MM.1S (cell line): ENCODE results near the gene TIFAB.

Source experiments
- EZH2 ChIP-seq: fragments of 300-600 bp; sonication (generic); optimal IDR thresholded peaks from 2 replicates; pipeline ENCODE3; 2017; ENCODE audit warnings: low read depth, mild to moderate bottlenecking, antibody characterized with exemption, low read length, mixed read lengths
- EZH2phosphoT487 ChIP-seq: fragments of 300-600 bp; sonication (generic); IDR thresholded peaks from 2 replicates; pipeline ENCODE4 v1.6.1; 2018; ENCODE audit warnings: antibody characterized with exemption, low read length
- TF ChIP-seq, protein P1 (sequence below): fragments of 300-600 bp; sonication (generic); IDR thresholded peaks from 2 replicates; pipeline ENCODE4 v1.5.1; 2016; ENCODE audit warnings: antibody characterized with exemption, low read length, mixed read lengths

DNA sequence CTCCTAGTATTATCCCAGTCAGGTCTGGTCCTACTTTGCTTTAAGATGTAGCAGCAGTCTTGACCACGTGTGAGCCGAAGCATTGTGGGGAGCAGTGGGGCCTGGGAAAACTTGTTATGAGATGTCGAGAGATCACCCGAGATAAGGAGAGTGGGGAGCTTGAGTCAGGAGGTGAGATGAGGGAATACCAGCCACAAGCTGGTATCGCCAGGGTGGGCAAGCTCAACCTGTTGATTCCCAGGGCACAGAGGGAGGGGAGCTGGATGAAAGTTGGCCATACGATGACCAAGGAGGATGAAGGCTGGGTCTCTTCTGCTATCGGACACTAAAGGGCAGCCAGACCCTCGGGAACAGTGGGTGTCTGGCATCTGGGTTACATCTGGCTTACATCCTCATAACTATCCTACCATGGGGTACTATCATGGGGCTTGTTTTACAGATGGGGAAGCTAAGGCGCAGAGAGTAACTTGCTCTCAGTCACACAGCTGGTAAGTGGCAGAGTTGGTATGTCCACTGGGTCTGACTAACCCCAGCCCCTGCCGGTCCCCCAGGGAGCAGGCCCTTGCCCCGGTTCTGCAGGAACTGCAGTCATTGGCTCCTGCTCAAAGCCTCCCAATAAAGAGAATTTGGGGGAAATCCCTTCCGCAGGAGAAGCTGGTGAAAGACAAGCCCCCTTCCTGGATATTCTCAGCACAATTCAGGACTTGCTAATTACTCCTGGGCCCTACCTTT lies 13.4 kb upstream of the TIFAB start:
- TF ChIP-seq, protein P1, sequence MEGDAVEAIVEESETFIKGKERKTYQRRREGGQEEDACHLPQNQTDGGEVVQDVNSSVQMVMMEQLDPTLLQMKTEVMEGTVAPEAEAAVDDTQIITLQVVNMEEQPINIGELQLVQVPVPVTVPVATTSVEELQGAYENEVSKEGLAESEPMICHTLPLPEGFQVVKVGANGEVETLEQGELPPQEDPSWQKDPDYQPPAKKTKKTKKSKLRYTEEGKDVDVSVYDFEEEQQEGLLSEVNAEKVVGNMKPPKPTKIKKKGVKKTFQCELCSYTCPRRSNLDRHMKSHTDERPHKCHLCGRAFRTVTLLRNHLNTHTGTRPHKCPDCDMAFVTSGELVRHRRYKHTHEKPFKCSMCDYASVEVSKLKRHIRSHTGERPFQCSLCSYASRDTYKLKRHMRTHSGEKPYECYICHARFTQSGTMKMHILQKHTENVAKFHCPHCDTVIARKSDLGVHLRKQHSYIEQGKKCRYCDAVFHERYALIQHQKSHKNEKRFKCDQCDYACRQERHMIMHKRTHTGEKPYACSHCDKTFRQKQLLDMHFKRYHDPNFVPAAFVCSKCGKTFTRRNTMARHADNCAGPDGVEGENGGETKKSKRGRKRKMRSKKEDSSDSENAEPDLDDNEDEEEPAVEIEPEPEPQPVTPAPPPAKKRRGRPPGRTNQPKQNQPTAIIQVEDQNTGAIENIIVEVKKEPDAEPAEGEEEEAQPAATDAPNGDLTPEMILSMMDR, result no peak
- TF ChIP-seq EZH2phosphoT487, result no peak
- no peak for TF ChIP-seq EZH2
